ENCODE measurements around the gene CYP4V2.

DNA sequence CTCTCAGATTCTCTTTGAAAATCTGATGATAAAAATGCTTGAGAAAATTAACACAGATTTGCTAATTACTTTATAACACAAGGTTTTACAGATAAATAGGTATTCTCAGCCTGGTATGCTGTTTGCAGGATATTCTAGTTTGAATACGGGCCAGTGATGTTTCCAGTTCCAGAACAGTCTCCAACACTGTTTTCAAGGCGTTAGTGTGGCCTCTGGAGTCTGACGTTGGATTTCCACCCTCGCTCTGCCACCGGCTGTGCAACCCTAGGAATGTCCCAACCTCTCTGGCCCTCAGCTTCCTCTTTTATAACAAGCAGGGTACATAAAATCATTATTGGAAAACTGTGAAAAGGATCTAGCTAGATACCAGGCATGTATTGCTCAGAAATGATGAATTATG, 23.8 kb upstream of the CYP4V2 start:
- TF ChIP-seq, protein P1, sequence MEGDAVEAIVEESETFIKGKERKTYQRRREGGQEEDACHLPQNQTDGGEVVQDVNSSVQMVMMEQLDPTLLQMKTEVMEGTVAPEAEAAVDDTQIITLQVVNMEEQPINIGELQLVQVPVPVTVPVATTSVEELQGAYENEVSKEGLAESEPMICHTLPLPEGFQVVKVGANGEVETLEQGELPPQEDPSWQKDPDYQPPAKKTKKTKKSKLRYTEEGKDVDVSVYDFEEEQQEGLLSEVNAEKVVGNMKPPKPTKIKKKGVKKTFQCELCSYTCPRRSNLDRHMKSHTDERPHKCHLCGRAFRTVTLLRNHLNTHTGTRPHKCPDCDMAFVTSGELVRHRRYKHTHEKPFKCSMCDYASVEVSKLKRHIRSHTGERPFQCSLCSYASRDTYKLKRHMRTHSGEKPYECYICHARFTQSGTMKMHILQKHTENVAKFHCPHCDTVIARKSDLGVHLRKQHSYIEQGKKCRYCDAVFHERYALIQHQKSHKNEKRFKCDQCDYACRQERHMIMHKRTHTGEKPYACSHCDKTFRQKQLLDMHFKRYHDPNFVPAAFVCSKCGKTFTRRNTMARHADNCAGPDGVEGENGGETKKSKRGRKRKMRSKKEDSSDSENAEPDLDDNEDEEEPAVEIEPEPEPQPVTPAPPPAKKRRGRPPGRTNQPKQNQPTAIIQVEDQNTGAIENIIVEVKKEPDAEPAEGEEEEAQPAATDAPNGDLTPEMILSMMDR (IDR thresholded peaks at IDR 0.05; ENCODE audit: low read depth, low read length) = no peak
- no peak for TF ChIP-seq EZH2phosphoT487 (IDR thresholded peaks at IDR 0.05; ENCODE audit: low read depth)
